Measurements from ENCODE around the gene LGALSL.

The LGALSL gene

DNA sequence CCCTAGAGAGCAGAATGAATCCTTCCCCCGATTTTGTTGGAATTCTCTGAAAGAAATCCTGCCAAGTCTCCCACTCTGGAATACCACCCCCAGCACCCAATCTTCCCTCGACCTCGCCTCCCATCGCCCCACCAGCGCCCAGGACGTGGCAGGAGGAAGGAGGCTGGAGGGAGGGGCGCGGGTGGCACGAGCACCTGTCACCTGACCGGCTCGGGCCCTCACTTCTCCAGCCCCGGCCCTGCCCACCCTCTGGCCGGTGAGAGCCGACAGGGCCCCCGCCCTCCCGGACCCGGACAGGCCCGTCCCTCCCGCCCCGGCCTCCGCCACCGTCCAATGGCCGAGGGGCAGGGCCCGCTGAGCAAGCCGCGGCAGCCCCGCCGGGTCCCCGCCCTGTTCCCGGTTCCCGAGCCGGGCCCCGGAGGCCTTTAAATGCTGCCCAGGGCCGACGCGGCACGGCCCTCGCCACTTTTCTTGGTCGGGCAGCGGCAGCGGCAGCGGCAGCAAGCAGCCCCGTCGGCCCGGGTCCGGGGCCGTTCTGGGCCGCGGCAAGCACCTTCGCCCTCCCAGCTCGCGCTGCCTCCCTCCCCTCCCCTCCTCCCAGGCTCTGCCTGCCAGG, at the start of gene LGALSL:
TSS of gene LGALSL (plus strand) at position 393 of the 616 bp plus-strand sequence. CDS start 384 bp downstream, outside the sequence.
- no peak for TF ChIP-seq CTCF (IDR thresholded peaks at IDR 0.05)

DNA sequence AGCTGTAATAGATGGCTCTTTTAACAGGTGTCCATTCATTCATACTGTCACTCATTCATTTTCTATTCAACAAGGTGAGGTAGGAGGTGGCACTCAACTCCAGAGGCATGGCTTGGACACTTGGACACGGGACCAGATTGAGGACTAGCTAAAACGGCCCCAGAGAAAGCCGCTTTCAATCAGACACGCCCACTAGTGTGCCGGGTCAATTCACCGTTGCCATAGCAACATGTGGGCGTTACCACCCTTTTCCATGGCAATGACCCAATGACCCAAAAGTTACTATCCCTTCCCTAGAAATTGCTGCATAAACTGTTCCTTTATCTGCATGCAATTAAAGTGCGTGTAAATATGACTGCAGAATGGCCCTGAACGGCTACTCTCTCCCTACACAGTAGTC, 49.2 kb upstream of the LGALSL start:
- Histone ChIP-seq H3K27ac (peak overlapping the region; percentile 84), H3K27me3 (ENCODE audit: control insufficient read depth, insufficient read depth, low read length) (no peaks in the 10 kb centered on the region), H3K4me2 (ENCODE audit: low read length) (no peak overlapping the region), H3K36me3 (ENCODE audit: control insufficient read depth, insufficient read depth, low read length) (no peaks in the 10 kb centered on the region), H3K9me3 (ENCODE audit: control insufficient read depth, low read length) (no peaks in the 10 kb centered on the region), H3K79me2 (no peaks in the 10 kb centered on the region), H3K4me3 (ENCODE audit: low read depth, low read length) (no peak overlapping the region), H3K4me1 (peaks cover 38% of the 10 kb centered on the region), H2AFZ (peak overlapping the region; percentile 87), H3K9ac (no peak overlapping the region)
- no peak for TF ChIP-seq CTCF (IDR thresholded peaks at IDR 0.05)

More for the DNA sequence above, at the start of gene LGALSL:
- peak within 1 kb of the TSS; percentile 86 for H2AFZ ChIP-seq
- peak within 1 kb of the TSS; percentile 81 for H3K9ac ChIP-seq
- H3K36me3 ChIP-seq (ENCODE audit: control insufficient read depth, insufficient read depth, low read length): no peaks in the 10 kb centered on the region
- no peaks in the 10 kb centered on the region for H3K27me3 ChIP-seq (ENCODE audit: control insufficient read depth, insufficient read depth, low read length)
- peak within 1 kb of the TSS; percentile 100 for H3K27ac ChIP-seq
- peaks cover 6% of the 10 kb centered on the region for H3K79me2 ChIP-seq
- no peaks in the 10 kb centered on the region for H3K9me3 ChIP-seq (ENCODE audit: control insufficient read depth, low read length)
- peaks cover 18% of the 10 kb centered on the region for H3K4me1 ChIP-seq
- H3K4me3 ChIP-seq (ENCODE audit: low read depth, low read length): peak within 1 kb of the TSS; percentile 72
- peak within 1 kb of the TSS; percentile 93 for H3K4me2 ChIP-seq (ENCODE audit: low read length)

DNA sequence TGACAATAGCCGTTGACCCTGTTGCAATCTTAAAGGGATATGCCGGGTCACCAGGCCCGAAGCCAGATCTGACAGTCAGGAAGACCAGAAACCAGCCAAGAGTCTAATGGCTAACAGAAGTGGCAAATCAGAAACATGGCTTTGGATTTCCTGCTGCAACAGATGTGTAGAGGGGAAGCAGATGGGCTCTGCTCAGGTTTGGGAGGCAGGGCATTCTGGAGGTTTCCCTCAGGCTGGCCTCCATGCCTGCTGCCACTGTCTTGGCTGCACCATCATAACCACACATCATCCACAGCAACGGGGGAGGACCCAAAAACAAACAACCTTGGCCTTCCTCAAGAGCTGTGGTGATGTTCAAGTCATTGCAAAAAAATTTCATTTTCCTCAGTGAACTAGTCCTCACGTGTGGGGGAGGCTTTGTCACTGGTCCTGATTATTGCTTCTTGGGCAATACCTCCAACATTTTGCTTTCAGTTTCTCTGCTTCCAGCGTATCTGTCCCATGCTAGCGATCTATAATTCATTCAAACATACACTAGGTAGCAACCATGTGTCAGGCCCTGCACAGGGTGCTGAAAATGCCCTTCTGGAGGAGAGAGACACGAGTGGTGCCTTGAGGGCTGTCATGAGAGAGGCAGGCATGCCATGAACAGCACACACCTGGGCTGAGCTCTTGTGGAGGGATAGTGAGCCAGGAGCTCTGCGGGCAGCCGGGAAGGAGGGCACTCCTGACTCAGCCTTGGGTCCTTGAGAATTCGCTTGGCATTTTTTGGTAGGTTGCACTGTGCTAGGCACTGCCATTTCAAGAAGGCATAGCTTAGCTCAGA, 48.2 kb upstream of the LGALSL start:
- no peak for TF ChIP-seq CTCF (IDR thresholded peaks at IDR 0.05)
- no peaks in the 10 kb centered on the region for H3K27me3 ChIP-seq (ENCODE audit: control insufficient read depth, insufficient read depth, low read length)
- no peaks in the 10 kb centered on the region for H3K36me3 ChIP-seq (ENCODE audit: control insufficient read depth, insufficient read depth, low read length)

DNA sequence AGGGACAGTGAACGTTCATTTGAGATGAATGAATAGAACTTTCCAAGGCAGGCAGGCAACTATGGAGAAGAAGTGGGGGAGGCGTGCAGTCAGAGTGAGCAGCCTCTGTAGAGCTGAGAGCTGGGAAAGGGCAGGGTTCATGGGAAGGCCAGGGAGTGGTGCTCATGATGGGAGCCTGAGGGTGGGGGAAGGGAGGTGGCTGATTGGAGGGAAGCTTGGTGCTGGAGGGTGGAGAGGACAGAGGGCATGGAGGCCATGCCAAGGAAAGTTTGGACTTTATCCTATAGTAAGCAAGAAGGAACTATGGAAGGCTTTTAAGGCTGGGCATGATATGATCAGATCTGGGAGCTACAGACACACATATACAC, 47.6 kb upstream of the LGALSL start:
- Histone ChIP-seq H3K27me3 (ENCODE audit: control insufficient read depth, insufficient read depth, low read length) (no peaks in the 10 kb centered on the region), H3K4me1 (peaks cover 21% of the 10 kb centered on the region), H3K36me3 (ENCODE audit: control insufficient read depth, insufficient read depth, low read length) (no peaks in the 10 kb centered on the region), H3K27ac (no peak overlapping the region), H2AFZ (no peak overlapping the region), H3K9ac (no peak overlapping the region), H3K4me2 (ENCODE audit: low read length) (no peak overlapping the region), H3K9me3 (ENCODE audit: control insufficient read depth, low read length) (no peaks in the 10 kb centered on the region), H3K79me2 (no peaks in the 10 kb centered on the region), H3K4me3 (ENCODE audit: low read depth, low read length) (no peak overlapping the region)
- no peak for TF ChIP-seq CTCF (IDR thresholded peaks at IDR 0.05)

More for the DNA sequence above, 48.2 kb upstream of the LGALSL start:
- no peak overlapping the region for H3K4me3 ChIP-seq (ENCODE audit: low read depth, low read length)
- no peaks in the 10 kb centered on the region for H3K79me2 ChIP-seq
- no peak overlapping the region for H3K9ac ChIP-seq
- H2AFZ ChIP-seq: no peak overlapping the region
- H3K4me1 ChIP-seq: peaks cover 27% of the 10 kb centered on the region
- peak overlapping the region; percentile 25 for H3K27ac ChIP-seq
- no peaks in the 10 kb centered on the region for H3K9me3 ChIP-seq (ENCODE audit: control insufficient read depth, low read length)
- no peak overlapping the region for H3K4me2 ChIP-seq (ENCODE audit: low read length)
